Endothelial cell of umbilical vein (primary cell): ENCODE results near the gene AP3M1. TPM values are rescaled to one million over a fixed set of nuclear protein-coding genes. Genes with fewer than 3 reads are reported as not detected.
A peak's percentile ranks its signal among the peaks of the same experiment; 100 is the strongest.

Experiments
- BruUV-seq: library from RNA; stranded (reverse); fragments of 400-500 nt; replicated peaks from 2 replicates; lab custom pipeline; 2021; lab: Mats Ljungman, UMichigan
- CTCF ChIA-PET: fragments of 300-600, 350-600 bp; sonication (Branson Sonifier 250); formaldehyde crosslinking; loops from one replicate; lab custom pipeline; 2021; ENCODE audit warnings: antibody characterized with exemption, inconsistent platforms; lab: Charles Lee
- POLR2A ChIA-PET: fragments of 300-600, 350-600 bp; sonication (Branson Sonifier 250); formaldehyde crosslinking; loops from one replicate; lab custom pipeline; 2021; ENCODE audit warnings: antibody characterized with exemption, inconsistent platforms; lab: Charles Lee
- DNase-seq: peaks from one replicate; pipeline ENCODE4 v3.0.0-alpha.2; 2011; ENCODE audit warnings: low read depth, low spot score
- FAIRE-seq: peaks from 2 replicates; lab custom pipeline; 2011; peaks lifted over from hg19 to GRCh38; lab: Jason Lieb, UNC
- H2AFZ ChIP-seq: 2 replicates; pipeline ENCODE4 v1.6.0; 2012; ENCODE audit warnings: low read depth, low read length, control low read depth, inconsistent platforms
- H3K27ac ChIP-seq: 2 replicates; pipeline ENCODE4 v1.5.1; 2011; ENCODE audit warnings: low read depth, mild to moderate bottlenecking, control low read depth, low read length, moderate library complexity; ENCODE audit not compliant: insufficient read depth
- H3K27me3 ChIP-seq, 2 experiments: 2 replicates each; pipeline versions ENCODE4 v1.6.0 to v1.6.1; 2011; ENCODE audit warnings: low read length in 2 of 2, mixed read lengths in 1 of 2; ENCODE audit not compliant: control insufficient read depth in 2 of 2, insufficient read depth in 2 of 2
- H3K36me3 ChIP-seq, 2 experiments: 2 replicates in 1 of 2; 3 replicates in 1 of 2; pipeline ENCODE4 v1.5.1; 2011; ENCODE audit warnings: low read length in 2 of 2, mild to moderate bottlenecking in 1 of 2, moderate library complexity in 1 of 2; ENCODE audit not compliant: control insufficient read depth in 2 of 2, insufficient read depth in 2 of 2; ENCODE audit errors: extremely low read depth in 1 of 2
- H3K4me1 ChIP-seq: 3 replicates; pipeline ENCODE4 v1.5.1; 2011; ENCODE audit warnings: mild to moderate bottlenecking, low read length; ENCODE audit not compliant: control insufficient read depth, insufficient read depth; ENCODE audit errors: extremely low read depth
- H3K4me2 ChIP-seq: 2 replicates; pipeline ENCODE4 v1.6.1; 2011; ENCODE audit warnings: low read length, control low read depth, mixed read lengths; ENCODE audit not compliant: insufficient read depth
- H3K4me3 ChIP-seq, 3 experiments: fragments of 200-600 bp in 1 of 3; sonication (generic), shearing (Covaris generic) in 1 of 3; replicated peaks in 1 of 3; 2 replicates each; pipeline ENCODE4 v1.5.1; 2011 to 2016; ENCODE audit warnings: control low read depth in 3 of 3, low read length in 3 of 3, mild to moderate bottlenecking in 2 of 3, inconsistent platforms in 1 of 3, low read depth in 1 of 3, moderate library complexity in 1 of 3; ENCODE audit not compliant: insufficient read depth in 1 of 3
- H3K79me2 ChIP-seq: 2 replicates; pipeline ENCODE4 v1.6.0; 2012; ENCODE audit warnings: low read length, inconsistent platforms; ENCODE audit not compliant: control insufficient read depth, insufficient read depth
- H3K9ac ChIP-seq: replicated peaks from 2 replicates; pipeline ENCODE3; 2011; ENCODE audit warnings: low read length, control low read depth; ENCODE audit not compliant: insufficient read depth; ENCODE audit errors: extremely low read depth
- H3K9me1 ChIP-seq: replicated peaks from 3 replicates; pipeline ENCODE4 v1.6.0; 2011; ENCODE audit warnings: mild to moderate bottlenecking, low read length; ENCODE audit not compliant: control insufficient read depth, insufficient read depth; ENCODE audit errors: extremely low read depth
- H3K9me3 ChIP-seq: replicated peaks from 2 replicates; pipeline ENCODE4 v1.5.1; 2012; ENCODE audit warnings: low read length, inconsistent platforms; ENCODE audit not compliant: control insufficient read depth, insufficient read depth
- H4K20me1 ChIP-seq: replicated peaks from 2 replicates; pipeline ENCODE3; 2011; ENCODE audit warnings: mild to moderate bottlenecking, low read length; ENCODE audit not compliant: control insufficient read depth, insufficient read depth; ENCODE audit errors: extremely low read depth
- CTCF ChIP-seq, 2 donors: IDR thresholded peaks; 1 replicate in 1 of 2; 2 replicates in 1 of 2; pipeline ENCODE4 v1.5.1; 2011; ENCODE audit warnings: low read length in 2 of 2, mild to moderate bottlenecking in 2 of 2, moderate library complexity in 2 of 2, control low read depth in 1 of 2, inconsistent platforms in 1 of 2, low read depth in 1 of 2; ENCODE audit not compliant: insufficient read depth in 1 of 2; ENCODE audit errors: extremely low read depth in 1 of 2
- EZH2 ChIP-seq: IDR thresholded peaks from 2 replicates; pipeline ENCODE4 v1.6.1; 2012; ENCODE audit warnings: borderline replicate concordance, low read depth, mild to moderate bottlenecking, moderate library complexity, low read length, inconsistent platforms; ENCODE audit not compliant: severe bottlenecking
- FOS ChIP-seq: IDR thresholded peaks from 2 replicates; pipeline ENCODE4 v1.6.1; 2011; ENCODE audit warnings: mild to moderate bottlenecking, low read length, moderate library complexity, borderline replicate concordance; ENCODE audit not compliant: insufficient read depth
- GATA2 ChIP-seq: IDR thresholded peaks from 2 replicates; pipeline ENCODE4 v1.7.0; 2011; ENCODE audit warnings: low read depth, mild to moderate bottlenecking, moderate library complexity, mixed read lengths, low read length; ENCODE audit not compliant: insufficient read length, insufficient read depth
- JUN ChIP-seq: IDR thresholded peaks from 2 replicates; pipeline ENCODE4 v1.6.1; 2011; ENCODE audit warnings: borderline replicate concordance, low read depth; ENCODE audit not compliant: insufficient read length, insufficient read depth
- MAX ChIP-seq: IDR thresholded peaks from 2 replicates; pipeline ENCODE4 v1.6.1; 2011; ENCODE audit not compliant: insufficient read depth, insufficient read length
- MYC ChIP-seq: IDR thresholded peaks from one replicate; pipeline ENCODE4 v1.6.1; 2011; ENCODE audit warnings: mild to moderate bottlenecking, low read depth, low read length
- POLR2A ChIP-seq: IDR thresholded peaks from 2 replicates; pipeline ENCODE4 v1.6.1; 2012; ENCODE audit warnings: low read depth, mild to moderate bottlenecking, control low read depth, low read length
- POLR2AphosphoS5 ChIP-seq: IDR thresholded peaks from 2 replicates; pipeline ENCODE4 v1.6.1; 2012; ENCODE audit warnings: low read depth, mild to moderate bottlenecking, control low read depth, low read length, moderate library complexity; ENCODE audit not compliant: insufficient read depth
- dilution Hi-C: fragments of 300-500 bp; cut with MboI; formaldehyde crosslinking; loops from one replicate; pipeline ENCODE4 v1.15.0; 2019; ENCODE audit warnings: low sequenced_read_pairs; ENCODE audit not compliant: extremely low pct_ligation_motif_present
- intact Hi-C: fragments of 100-400 bp; cut with micrococcal nuclease; formaldehyde crosslinking; loops from one replicate; pipeline ENCODE4 v1.10.0; 2022
- polyA plus RNA-seq, 4 experiments: library from polyadenylated mRNA; depleted of rRNA in 3 of 4; stranded (reverse) in 3 of 4; unstranded in 1 of 4; fragments of >200 nt; gene quantifications; 2 replicates each; pipeline versions ENCODE4 v1.2.1 to v1.2.3, GENCODE V29; 2011 to 2012; ENCODE audit warnings: missing spikeins in 1 of 4
- total RNA-seq: library from RNA; stranded (reverse); gene quantifications from 2 replicates; pipeline ENCODE4 v1.2.3, GENCODE V29; 2021

AP3M1 gene
- total and polyA plus RNA-seq, 2 donors (not counting 3 experiments of a cell fraction or from before 2014, with no cell fraction given): 34.0 to 58.8 TPM

- Histone ChIP-seq H3K36me3 (peaks cover 10 to 21% of the 10 kb centered on the region in 2 experiments), H2AFZ (no peak overlapping the region), H3K79me2 (peaks cover 53% of the 10 kb centered on the region), H3K4me3 (no peak overlapping the region), H3K27ac (peak overlapping the region; percentile 90), H3K9me3 (no peaks in the 10 kb centered on the region), H3K4me2 (peak overlapping the region; percentile 91), H3K9me1 (no peaks in the 10 kb centered on the region), H3K4me1 (peaks cover 50% of the 10 kb centered on the region), H4K20me1 (no peaks in the 10 kb centered on the region), H3K27me3 (no peaks in the 10 kb centered on the region), H3K9ac (peak overlapping the region; percentile 66)
- BruUV-seq: TSS peak; percentile 85
- TF ChIP-seq EZH2: no peak
- no peak for TF ChIP-seq MAX
- no peak for TF ChIP-seq POLR2A
- TF ChIP-seq POLR2AphosphoS5: no peak
- TF ChIP-seq CTCF (IDR thresholded peaks at IDR 0.05; ENCODE audit: extremely low read depth in 1 of 2, insufficient read depth in 1 of 2, low read depth in 1 of 2, low read length in 2 of 2): no peak
- no peak for TF ChIP-seq FOS
- TF ChIP-seq JUN: no peak
- TF ChIP-seq GATA2: no peak
- no peak for TF ChIP-seq MYC
- CTCF ChIA-PET: interaction anchor here (0.7 to 8.1 kb wide), 18 partner anchors 8 to 200 kb away, joined by 3 to 191 read pairs (median 5); partner anchors contain the start of gene VCL
- intact Hi-C loops: loop anchor here (1.0 kb wide), 1 partner anchor 8 kb away; no protein-coding TSS in a partner anchor
- FAIRE-seq (no peak), DNase-seq (peak; percentile 83)
- dilution Hi-C loops: no loop called here
- POLR2A ChIA-PET: interaction anchor here (1.1 to 1.2 kb wide), 2 partner anchors 180 to 193 kb away, joined by 3 to 4 read pairs; no protein-coding TSS in a partner anchor
These were observed 71.3 kb downstream of the AP3M1 start for GRCh38 chr10:74079028-74079935.
